ENCODE measurements around the gene S100A7.
"Not testable (repeated sequence)": the region's sequence is repeated elsewhere in the genome, so short reads cannot be mapped to it uniquely, and the experiment has no call there.

Gene S100A7

DNA sequence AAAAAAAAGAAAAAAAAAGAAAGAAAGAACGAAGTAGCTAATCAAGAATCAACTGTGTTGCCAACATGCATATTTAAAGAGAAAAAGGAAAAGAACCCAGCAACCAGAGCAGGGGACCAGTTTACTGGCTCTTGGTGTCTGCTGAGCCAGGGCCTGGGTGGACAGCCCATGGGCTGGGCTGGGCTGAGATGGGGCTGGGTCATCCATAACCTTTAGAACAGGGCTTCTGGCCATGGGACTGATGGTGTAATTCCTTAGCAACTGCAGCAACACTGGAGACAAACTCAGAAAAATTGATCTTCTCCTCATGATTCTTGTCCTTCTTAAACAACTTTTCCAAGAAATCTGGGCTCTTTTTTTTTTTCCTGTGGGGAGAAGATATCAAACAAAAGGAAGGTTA is 33.6 kb downstream of the S100A7 start:
- CTCF ChIA-PET: interaction anchor here (0.7 kb wide), 1 partner anchor 62 kb away, joined by 3 read pairs; no protein-coding TSS in a partner anchor
- TF ChIP-seq, protein P1, sequence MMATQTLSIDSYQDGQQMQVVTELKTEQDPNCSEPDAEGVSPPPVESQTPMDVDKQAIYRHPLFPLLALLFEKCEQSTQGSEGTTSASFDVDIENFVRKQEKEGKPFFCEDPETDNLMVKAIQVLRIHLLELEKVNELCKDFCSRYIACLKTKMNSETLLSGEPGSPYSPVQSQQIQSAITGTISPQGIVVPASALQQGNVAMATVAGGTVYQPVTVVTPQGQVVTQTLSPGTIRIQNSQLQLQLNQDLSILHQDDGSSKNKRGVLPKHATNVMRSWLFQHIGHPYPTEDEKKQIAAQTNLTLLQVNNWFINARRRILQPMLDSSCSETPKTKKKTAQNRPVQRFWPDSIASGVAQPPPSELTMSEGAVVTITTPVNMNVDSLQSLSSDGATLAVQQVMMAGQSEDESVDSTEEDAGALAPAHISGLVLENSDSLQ (IDR thresholded peaks at IDR 0.05): no peak
- TF ChIP-seq BHLHE40 (IDR thresholded peaks at IDR 0.05; ENCODE audit: borderline replicate concordance): no peak
- no peak for TF ChIP-seq ZNF384 (IDR thresholded peaks at IDR 0.05)
- TF ChIP-seq L3MBTL2 (conservative IDR thresholded peaks at IDR 0.05): no peak
- no peak for TF ChIP-seq SP1 (IDR thresholded peaks at IDR 0.05)
- TF ChIP-seq TARDBP (IDR thresholded peaks at IDR 0.05): no peak
- no peak for TF ChIP-seq CTBP1 (IDR thresholded peaks at IDR 0.05; ENCODE audit: borderline replicate concordance)
- no peak for TF ChIP-seq ELF4 (IDR thresholded peaks at IDR 0.05)
- POLR2A ChIA-PET: no interaction called here
- no peak for DNase-seq (ENCODE audit: extremely low spot score)

DNA sequence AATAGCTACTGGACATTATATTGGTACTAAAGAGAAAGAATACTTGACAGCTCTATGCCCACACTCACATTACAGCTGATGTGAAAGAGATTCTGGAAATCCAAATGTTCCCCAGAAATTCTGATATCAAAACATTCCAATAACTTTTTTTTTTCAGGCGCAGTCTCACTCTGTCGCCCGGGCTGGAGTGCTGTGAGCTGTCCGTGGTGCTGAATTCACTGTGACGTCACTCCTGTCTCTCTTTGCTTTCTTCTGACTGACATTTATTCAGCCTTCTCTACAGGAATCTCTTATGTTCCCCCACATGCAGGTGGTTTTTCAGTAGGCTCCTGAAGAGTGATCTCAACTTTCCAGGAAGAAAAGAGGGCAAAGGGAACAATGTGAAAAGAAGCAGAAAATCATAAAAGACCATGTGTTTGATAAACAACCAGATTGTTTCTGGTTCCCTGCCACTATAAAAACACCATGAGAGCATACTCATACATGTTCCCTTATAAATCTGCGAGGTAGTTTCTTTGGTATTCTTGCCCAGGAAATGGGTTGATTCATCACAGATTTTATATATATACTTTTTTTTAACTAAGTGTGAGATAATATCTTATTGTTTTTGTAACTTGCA is 37.9 kb downstream of the S100A7 start:
- TF ChIP-seq ZNF384 (IDR thresholded peaks at IDR 0.05) (peak; percentile 57; the same call in 1 of the 2 replicates), CTBP1 (IDR thresholded peaks at IDR 0.05; ENCODE audit: borderline replicate concordance) (no peak), L3MBTL2 (conservative IDR thresholded peaks at IDR 0.05) (no peak), FOXK2 (IDR thresholded peaks at IDR 0.05) (no peak), ARNT (IDR thresholded peaks at IDR 0.05) (no peak)
- TF ChIP-seq, protein P1 (IDR thresholded peaks at IDR 0.05): peak; percentile 42; the same call in 1 of the 2 replicates
- CTCF ChIA-PET: interaction anchor here (0.6 kb wide), 1 partner anchor 396 kb away, joined by 4 read pairs; no protein-coding TSS in a partner anchor
- DNase-seq (ENCODE audit: extremely low spot score): peak; percentile 73
- POLR2A ChIA-PET: no interaction called here

DNA sequence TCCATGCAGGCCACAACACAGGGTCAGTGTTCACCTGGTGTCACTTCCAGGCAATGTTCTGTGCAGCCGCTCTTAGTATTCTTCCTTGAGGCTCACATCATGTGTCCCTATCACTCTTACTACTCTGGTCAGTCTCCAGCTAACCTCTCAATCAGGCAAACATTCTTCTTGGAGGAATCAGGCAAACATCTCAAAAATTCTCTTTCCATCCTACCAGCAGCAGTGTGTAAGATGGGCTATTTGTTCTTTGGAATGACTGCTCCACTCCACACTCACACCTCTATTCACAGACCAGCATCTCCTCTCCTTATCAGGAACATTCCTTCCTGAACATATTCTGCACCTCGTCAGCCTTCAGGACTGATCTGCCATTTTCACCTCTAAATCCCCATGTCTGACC is 40.1 kb downstream of the S100A7 start:
- TF ChIP-seq, protein P1 (IDR thresholded peaks at IDR 0.05): no peak
- TF ChIP-seq FOXM1 (IDR thresholded peaks at IDR 0.05; ENCODE audit: borderline replicate concordance) (no peak), SUZ12 (IDR thresholded peaks at IDR 0.05) (no peak), LEF1 (IDR thresholded peaks at IDR 0.05; ENCODE audit: borderline replicate concordance) (no peak)
- ChIA-PET CTCF (no interaction called here), POLR2A (no interaction called here)
- no peak for DNase-seq (ENCODE audit: extremely low spot score)

DNA sequence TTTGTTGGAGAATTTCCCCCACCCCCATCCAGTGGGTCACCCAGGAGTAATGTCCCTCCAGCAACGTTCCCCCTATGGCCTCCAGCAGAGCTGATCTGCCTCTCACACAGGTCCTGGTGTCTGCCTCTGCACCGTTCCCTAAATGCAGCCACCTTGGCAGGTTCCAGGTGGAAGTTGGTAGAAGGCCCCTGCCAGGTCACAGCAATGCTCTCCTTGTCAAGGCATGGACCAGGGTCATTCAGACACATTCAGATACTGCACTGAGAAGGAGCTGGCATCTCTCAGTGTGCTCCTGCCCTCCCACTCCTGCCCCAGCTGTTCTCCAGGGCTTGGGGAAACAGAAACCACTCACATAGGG is 41.0 kb downstream of the S100A7 start:
- CTCF ChIA-PET; DNase-seq (ENCODE audit: extremely low spot score); POLR2A ChIA-PET: not testable (repeated sequence)

DNA sequence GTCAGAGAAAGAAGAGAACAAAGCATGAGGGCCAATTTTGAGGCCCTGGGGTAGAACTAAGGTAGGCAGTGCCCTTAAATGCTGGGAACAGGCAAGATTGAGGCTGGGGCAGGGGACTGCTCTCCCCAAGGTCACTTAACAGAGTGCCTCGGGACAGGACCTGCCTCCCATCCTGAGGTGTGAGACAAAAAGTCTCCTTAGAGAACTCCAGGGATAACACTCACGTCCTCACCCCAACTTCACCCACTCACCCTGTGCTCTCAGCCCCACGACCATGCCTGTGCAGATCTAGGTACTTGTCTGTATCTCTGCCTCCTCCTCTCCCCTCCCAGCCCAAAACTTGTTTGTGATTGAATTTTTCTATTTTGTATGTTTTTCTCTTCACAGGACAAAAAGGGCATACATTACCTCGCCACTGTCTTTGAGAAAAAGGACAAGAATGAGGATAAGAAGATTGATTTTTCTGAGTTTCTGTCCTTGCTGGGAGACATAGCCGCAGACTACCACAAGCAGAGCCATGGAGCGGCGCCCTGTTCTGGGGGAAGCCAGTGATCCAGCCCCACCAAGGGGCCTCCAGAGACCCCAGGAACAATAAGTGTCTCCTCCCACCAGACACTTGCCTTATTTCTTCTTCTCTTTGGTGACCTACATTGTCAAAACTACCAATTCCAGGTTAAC is 41.6 kb downstream of the S100A7 start:
- CTCF ChIA-PET; POLR2A ChIA-PET; DNase-seq (ENCODE audit: extremely low spot score): not testable (repeated sequence)

DNA sequence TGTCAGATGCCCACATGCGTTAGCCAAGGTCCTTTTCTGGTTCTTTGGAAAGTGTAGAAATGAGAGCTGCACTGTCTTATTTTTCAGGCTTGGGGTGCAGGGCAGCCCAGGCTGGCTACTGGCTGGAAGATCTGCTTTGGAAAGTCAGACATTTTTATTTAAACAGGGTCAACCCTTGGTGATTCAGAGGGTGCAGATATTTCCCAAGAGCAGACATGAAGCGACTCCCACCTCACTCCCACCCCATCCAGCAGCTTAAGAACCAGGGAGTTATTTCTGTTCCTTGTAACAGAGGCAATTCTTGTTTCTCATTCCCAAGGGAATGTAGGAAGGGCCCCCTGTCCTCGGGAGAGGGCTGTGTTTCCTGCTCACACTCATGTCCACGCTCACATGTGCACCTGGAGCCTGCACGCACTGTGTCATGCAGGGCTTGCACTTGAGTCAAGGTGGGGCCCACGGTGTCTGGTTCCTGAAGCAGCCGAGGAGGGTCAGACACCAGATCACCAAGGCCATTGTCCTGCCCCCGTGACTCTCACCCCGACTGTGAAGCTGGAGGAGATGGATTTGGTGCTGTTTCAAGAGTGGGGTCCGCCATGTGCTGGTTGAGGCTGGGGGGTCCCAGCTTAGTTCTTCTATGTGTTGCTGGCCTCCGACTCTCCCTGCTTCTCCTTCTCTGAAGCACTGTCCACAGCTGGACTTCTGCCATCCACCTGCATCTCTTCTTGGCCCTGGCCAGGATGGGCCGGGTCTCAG is 43.1 kb downstream of the S100A7 start:
- ChIA-PET CTCF (no interaction called here), POLR2A (no interaction called here)
- TF ChIP-seq, protein P1 (IDR thresholded peaks at IDR 0.05): no peak
- TF ChIP-seq LEF1 (IDR thresholded peaks at IDR 0.05; ENCODE audit: borderline replicate concordance) (no peak), FOXK2 (IDR thresholded peaks at IDR 0.05) (no peak), SP1 (IDR thresholded peaks at IDR 0.05) (no peak), ELF4 (IDR thresholded peaks at IDR 0.05) (no peak), FOXM1 (IDR thresholded peaks at IDR 0.05; ENCODE audit: borderline replicate concordance) (no peak), L3MBTL2 (conservative IDR thresholded peaks at IDR 0.05) (no peak), SUZ12 (IDR thresholded peaks at IDR 0.05) (no peak), ZNF384 (IDR thresholded peaks at IDR 0.05) (no peak), TARDBP (IDR thresholded peaks at IDR 0.05) (no peak), BHLHE40 (IDR thresholded peaks at IDR 0.05; ENCODE audit: borderline replicate concordance) (no peak), ARNT (IDR thresholded peaks at IDR 0.05) (no peak), NFRKB (IDR thresholded peaks at IDR 0.05) (no peak), CTBP1 (IDR thresholded peaks at IDR 0.05; ENCODE audit: borderline replicate concordance) (no peak), FOXA1 (IDR thresholded peaks at IDR 0.05) (no peak), HDGF (IDR thresholded peaks at IDR 0.05; ENCODE audit: borderline replicate concordance) (no peak)
- no peak for DNase-seq (ENCODE audit: extremely low spot score)

All from HEK293T (cell line).